Loucy (cell line): Measurements from ENCODE around the gene ZCCHC3.

Experiments used
- CTCF ChIP-seq: fragments of 200-600 bp; sonication (generic); conservative IDR thresholded peaks from 2 replicates; pipeline ENCODE4 v1.5.1; 2014; ENCODE audit warnings: mild to moderate bottlenecking, antibody characterized with exemption, low read length
- EZH2phosphoT487 ChIP-seq: fragments of 200-600 bp; IDR thresholded peaks from 2 replicates; pipeline ENCODE4 v1.6.1; 2018; ENCODE audit warnings: antibody characterized with exemption, mild to moderate bottlenecking, moderate library complexity, borderline replicate concordance

DNA sequence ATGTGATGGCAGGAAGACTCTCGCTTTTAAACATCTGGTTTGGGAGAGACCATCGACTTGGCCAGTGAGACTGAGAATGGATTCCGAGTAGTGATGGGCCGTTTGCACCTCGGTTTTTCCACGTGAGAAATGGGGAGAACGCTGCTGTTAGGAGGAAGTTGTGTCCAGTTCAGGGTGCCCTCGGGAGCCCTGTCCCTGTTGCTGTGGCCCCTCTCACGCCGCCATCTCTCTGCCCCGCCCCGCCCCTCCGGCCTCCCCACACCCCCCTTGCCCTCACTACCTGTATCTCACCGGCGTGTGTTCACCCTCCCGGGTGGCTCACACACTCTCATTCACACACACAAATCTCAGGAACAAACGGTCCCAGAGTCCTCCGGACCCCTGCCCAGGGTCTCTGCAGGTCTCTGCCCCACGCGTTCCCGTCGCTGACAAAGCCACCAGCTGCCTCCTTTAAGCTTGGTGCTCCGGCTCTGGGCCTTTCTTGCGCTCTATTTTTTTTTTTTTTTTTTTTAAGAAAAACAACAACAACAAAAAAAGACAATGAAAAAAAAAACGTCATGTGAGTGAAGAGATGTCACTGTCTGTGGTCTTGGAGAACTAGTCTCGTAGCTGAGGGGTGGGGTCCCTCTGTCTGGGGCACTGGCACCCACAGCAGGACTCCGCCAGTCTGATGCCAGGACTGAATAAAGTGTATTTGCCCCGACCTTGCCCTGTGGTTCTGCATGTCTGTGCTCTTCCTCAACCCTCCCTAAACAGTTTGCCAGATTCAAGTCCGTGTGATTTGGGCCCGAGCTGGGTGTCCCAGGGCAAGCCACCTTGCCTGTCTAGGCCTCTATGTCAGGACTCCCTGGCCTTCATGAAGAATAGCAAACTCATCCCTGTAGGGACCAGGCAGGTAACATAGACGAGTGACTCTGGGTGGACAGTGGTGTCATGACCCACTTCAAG, 30.9 kb downstream of the ZCCHC3 start:
- TF ChIP-seq CTCF (no peak), EZH2phosphoT487 (no peak)
